ENCODE data around the gene TEX11.

- no peak for TF ChIP-seq EZH2 (IDR thresholded peaks at IDR 0.05; ENCODE audit: insufficient read depth, low read length)
- TF ChIP-seq CTCF (IDR thresholded peaks at IDR 0.05; ENCODE audit: insufficient read depth, low read depth, low read length), result no peak
Measured at GRCh38 chrX:70613295-70613694, 295.2 kb downstream of the TEX11 start.

All from astrocyte (in vitro differentiated cells and primary cell).